ENCODE data around the gene CNTNAP2.

DNA sequence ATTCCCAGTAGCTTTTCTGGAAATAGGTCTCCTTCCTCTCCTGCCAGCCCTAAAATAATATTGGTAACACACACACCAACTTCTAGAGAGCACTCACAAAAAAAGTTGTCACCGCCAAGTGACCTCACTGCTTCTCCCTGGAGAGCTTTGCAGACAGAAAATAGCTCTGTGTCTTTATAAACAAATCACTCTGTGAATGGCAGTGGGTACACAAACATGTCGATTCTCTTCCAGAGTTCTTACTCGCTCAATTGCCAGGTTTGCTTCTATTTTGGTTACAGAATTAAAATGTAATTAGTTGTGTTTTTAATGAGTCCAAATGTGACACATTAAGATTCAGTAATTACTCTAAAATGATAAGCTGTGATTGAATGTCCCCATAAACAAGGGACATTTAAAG is 1824.8 kb downstream of the CNTNAP2 start:
- TF ChIP-seq, protein P1, sequence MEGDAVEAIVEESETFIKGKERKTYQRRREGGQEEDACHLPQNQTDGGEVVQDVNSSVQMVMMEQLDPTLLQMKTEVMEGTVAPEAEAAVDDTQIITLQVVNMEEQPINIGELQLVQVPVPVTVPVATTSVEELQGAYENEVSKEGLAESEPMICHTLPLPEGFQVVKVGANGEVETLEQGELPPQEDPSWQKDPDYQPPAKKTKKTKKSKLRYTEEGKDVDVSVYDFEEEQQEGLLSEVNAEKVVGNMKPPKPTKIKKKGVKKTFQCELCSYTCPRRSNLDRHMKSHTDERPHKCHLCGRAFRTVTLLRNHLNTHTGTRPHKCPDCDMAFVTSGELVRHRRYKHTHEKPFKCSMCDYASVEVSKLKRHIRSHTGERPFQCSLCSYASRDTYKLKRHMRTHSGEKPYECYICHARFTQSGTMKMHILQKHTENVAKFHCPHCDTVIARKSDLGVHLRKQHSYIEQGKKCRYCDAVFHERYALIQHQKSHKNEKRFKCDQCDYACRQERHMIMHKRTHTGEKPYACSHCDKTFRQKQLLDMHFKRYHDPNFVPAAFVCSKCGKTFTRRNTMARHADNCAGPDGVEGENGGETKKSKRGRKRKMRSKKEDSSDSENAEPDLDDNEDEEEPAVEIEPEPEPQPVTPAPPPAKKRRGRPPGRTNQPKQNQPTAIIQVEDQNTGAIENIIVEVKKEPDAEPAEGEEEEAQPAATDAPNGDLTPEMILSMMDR (IDR thresholded peaks at IDR 0.05; ENCODE audit: control extremely low read depth in 1 of 3, insufficient read depth in 1 of 3, low read depth in 1 of 3, low read length in 3 of 3): no peak
- TF ChIP-seq POLR2A (IDR thresholded peaks at IDR 0.05; ENCODE audit: control extremely low read depth in 1 of 2, low read depth in 2 of 2, low read length in 2 of 2) (no peak), SIX5 (IDR thresholded peaks at IDR 0.05; ENCODE audit: low read depth, low read length) (no peak)
